Endothelial cell of umbilical vein (primary cell): ENCODE measurements around the gene SETMAR.

Experiments
- EZH2 ChIP-seq: IDR thresholded peaks from 2 replicates; pipeline ENCODE4 v1.6.1; 2012; ENCODE audit warnings: borderline replicate concordance, low read depth, mild to moderate bottlenecking, moderate library complexity, low read length, inconsistent platforms; ENCODE audit not compliant: severe bottlenecking
- POLR2A ChIP-seq: IDR thresholded peaks from 2 replicates; pipeline ENCODE4 v1.6.1; 2012; ENCODE audit warnings: low read depth, mild to moderate bottlenecking, control low read depth, low read length
- POLR2AphosphoS5 ChIP-seq: IDR thresholded peaks from 2 replicates; pipeline ENCODE4 v1.6.1; 2012; ENCODE audit warnings: low read depth, mild to moderate bottlenecking, control low read depth, low read length, moderate library complexity; ENCODE audit not compliant: insufficient read depth
- TF ChIP-seq, protein P1 (sequence below): IDR thresholded peaks from 2 replicates; pipeline ENCODE4 v1.6.1; 2011; ENCODE audit not compliant: insufficient read depth, insufficient read length
- TF ChIP-seq, protein P2 (sequence below), 2 donors: IDR thresholded peaks; 1 replicate in 1 of 2; 2 replicates in 1 of 2; pipeline ENCODE4 v1.5.1; 2011; ENCODE audit warnings: low read length in 2 of 2, mild to moderate bottlenecking in 2 of 2, moderate library complexity in 2 of 2, control low read depth in 1 of 2, inconsistent platforms in 1 of 2, low read depth in 1 of 2; ENCODE audit not compliant: insufficient read depth in 1 of 2; ENCODE audit errors: extremely low read depth in 1 of 2

DNA sequence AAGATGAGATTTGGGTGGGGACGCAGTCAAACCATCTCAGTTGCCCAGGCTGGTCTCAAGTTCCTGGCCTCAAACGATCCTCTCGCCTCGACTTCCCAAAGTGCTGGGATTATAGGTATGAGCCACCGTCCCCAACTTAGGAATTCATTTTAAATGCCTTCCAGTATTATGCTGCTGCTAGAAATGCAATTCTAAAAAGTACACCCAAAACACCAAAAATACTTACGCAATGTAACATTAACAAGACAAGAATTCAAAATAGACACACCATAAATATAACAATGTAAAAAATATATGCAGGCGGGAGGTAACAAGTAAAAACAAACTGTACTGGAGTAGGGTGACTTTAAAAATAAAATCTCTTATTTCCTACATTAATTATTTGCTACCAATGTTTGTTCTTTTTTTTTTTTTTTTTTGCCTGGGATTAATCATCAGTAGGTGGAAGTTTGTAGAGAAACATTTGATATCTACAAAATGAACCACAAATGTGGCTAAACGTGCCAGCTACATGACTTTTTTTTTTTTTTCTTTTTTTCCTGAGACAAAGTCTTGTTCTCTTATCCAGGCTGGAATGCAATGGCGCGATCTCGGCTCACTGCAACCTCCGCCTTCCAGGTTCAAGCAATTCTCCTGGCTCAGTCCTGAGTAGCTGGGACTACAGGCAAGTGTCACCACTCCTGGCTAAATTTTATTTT, 56.8 kb downstream of the SETMAR start:
- TF ChIP-seq POLR2AphosphoS5 (no peak), EZH2 (no peak), POLR2A (no peak)
- TF ChIP-seq, protein P1, sequence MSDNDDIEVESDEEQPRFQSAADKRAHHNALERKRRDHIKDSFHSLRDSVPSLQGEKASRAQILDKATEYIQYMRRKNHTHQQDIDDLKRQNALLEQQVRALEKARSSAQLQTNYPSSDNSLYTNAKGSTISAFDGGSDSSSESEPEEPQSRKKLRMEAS, result no peak
- TF ChIP-seq, protein P2, sequence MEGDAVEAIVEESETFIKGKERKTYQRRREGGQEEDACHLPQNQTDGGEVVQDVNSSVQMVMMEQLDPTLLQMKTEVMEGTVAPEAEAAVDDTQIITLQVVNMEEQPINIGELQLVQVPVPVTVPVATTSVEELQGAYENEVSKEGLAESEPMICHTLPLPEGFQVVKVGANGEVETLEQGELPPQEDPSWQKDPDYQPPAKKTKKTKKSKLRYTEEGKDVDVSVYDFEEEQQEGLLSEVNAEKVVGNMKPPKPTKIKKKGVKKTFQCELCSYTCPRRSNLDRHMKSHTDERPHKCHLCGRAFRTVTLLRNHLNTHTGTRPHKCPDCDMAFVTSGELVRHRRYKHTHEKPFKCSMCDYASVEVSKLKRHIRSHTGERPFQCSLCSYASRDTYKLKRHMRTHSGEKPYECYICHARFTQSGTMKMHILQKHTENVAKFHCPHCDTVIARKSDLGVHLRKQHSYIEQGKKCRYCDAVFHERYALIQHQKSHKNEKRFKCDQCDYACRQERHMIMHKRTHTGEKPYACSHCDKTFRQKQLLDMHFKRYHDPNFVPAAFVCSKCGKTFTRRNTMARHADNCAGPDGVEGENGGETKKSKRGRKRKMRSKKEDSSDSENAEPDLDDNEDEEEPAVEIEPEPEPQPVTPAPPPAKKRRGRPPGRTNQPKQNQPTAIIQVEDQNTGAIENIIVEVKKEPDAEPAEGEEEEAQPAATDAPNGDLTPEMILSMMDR (IDR thresholded peaks at IDR 0.05; ENCODE audit: extremely low read depth in 1 of 2, insufficient read depth in 1 of 2, low read depth in 1 of 2, low read length in 2 of 2), result no peak
